ENCODE measurements around the gene FUT4.

DNA sequence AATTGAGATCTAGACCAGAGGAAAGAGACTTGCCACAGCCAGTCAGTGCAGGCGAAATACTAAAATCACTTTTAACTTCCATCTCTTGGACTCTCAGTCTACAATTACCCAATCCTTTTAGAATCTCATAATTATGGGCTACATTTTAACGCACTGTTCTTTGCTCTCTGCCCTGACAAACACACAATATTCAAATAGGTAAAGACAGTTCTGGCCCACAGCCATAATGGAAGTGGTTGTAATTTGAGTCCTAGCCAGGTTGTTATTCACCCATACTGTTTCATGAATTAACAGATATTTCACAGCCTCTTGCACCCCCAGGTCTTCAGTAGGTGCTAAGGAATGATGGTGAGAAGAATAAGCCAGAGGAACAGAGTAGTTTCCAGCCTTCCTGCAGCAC lies 30.6 kb upstream of the FUT4 start:
- TF ChIP-seq, protein P1, sequence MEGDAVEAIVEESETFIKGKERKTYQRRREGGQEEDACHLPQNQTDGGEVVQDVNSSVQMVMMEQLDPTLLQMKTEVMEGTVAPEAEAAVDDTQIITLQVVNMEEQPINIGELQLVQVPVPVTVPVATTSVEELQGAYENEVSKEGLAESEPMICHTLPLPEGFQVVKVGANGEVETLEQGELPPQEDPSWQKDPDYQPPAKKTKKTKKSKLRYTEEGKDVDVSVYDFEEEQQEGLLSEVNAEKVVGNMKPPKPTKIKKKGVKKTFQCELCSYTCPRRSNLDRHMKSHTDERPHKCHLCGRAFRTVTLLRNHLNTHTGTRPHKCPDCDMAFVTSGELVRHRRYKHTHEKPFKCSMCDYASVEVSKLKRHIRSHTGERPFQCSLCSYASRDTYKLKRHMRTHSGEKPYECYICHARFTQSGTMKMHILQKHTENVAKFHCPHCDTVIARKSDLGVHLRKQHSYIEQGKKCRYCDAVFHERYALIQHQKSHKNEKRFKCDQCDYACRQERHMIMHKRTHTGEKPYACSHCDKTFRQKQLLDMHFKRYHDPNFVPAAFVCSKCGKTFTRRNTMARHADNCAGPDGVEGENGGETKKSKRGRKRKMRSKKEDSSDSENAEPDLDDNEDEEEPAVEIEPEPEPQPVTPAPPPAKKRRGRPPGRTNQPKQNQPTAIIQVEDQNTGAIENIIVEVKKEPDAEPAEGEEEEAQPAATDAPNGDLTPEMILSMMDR (IDR thresholded peaks at IDR 0.05; ENCODE audit: poor library complexity, severe bottlenecking): no peak
- TF ChIP-seq RAD21 (conservative IDR thresholded peaks at IDR 0.05): no peak
- TF ChIP-seq EZH2 (IDR thresholded peaks at IDR 0.05; ENCODE audit: borderline replicate concordance, insufficient read depth, low read length, poor library complexity, severe bottlenecking): no peak
- no peak for TF ChIP-seq SMC3 (conservative IDR thresholded peaks at IDR 0.05; ENCODE audit: poor library complexity)
- no peak for TF ChIP-seq EP300 (conservative IDR thresholded peaks at IDR 0.05; ENCODE audit: poor library complexity, severe bottlenecking)
